Activated naive CD8-positive, alpha-beta T cell (primary cell): ENCODE data around the gene TEX19.

ENCODE experiments used
- H3K27ac Mint-ChIP-seq: one replicate; pipeline ENCODE4 v1.8.0; 2021; ENCODE audit warnings: mixed read lengths
- H3K27me3 Mint-ChIP-seq: one replicate; pipeline ENCODE4 v1.8.0; 2021; ENCODE audit warnings: mixed read lengths
- H3K36me3 Mint-ChIP-seq: one replicate; pipeline ENCODE4 v1.8.0; 2021; ENCODE audit warnings: mixed read lengths
- H3K4me1 Mint-ChIP-seq: one replicate; pipeline ENCODE4 v1.8.0; 2021; ENCODE audit warnings: low read depth, mixed read lengths
- H3K4me3 Mint-ChIP-seq: one replicate; pipeline ENCODE4 v1.8.0; 2021; ENCODE audit warnings: mild to moderate bottlenecking, mixed read lengths
- H3K9me3 Mint-ChIP-seq: one replicate; pipeline ENCODE4 v1.8.0; 2021; ENCODE audit warnings: low read depth, mixed read lengths

Gene TEX19

GRCh38 chr17:82358465-82359350 is at the start of gene TEX19:
TSS of gene TEX19 (plus strand) at chr17:82359247. CDS start at chr17:82362151, 2,904 bp downstream.
- Mint-ChIP-seq H3K36me3 (peaks cover 3% of the 10 kb centered on the region), H3K27me3 (peaks cover 4% of the 10 kb centered on the region), H3K27ac (no peak within 1 kb of the TSS), H3K4me3 (no peak within 1 kb of the TSS), H3K4me1 (peaks cover 8% of the 10 kb centered on the region), H3K9me3 (no peaks in the 10 kb centered on the region)

GRCh38 chr17:82309656-82310570 is 49.1 kb upstream of the TEX19 start:
- Mint-ChIP-seq H3K27me3 (no peaks in the 10 kb centered on the region), H3K4me1 (peaks cover 39% of the 10 kb centered on the region), H3K27ac (peak overlapping the region; percentile 51), H3K4me3 (no peak overlapping the region), H3K36me3 (peaks cover 2% of the 10 kb centered on the region), H3K9me3 (no peaks in the 10 kb centered on the region)

GRCh38 chr17:82310877-82311276 is 48.2 kb upstream of the TEX19 start:
- peaks cover 4% of the 10 kb centered on the region for H3K36me3 Mint-ChIP-seq
- H3K4me3 Mint-ChIP-seq = no peak overlapping the region
- peaks cover 35% of the 10 kb centered on the region for H3K4me1 Mint-ChIP-seq
- no peaks in the 10 kb centered on the region for H3K9me3 Mint-ChIP-seq
- H3K27ac Mint-ChIP-seq = peak overlapping the region; percentile 34
- H3K27me3 Mint-ChIP-seq = no peaks in the 10 kb centered on the region

- Mint-ChIP-seq H3K4me3 (no peak overlapping the region), H3K9me3 (no peaks in the 10 kb centered on the region), H3K27ac (no peak overlapping the region), H3K36me3 (peaks cover 4% of the 10 kb centered on the region), H3K4me1 (peaks cover 26% of the 10 kb centered on the region), H3K27me3 (no peaks in the 10 kb centered on the region)
These were observed 47.1 kb upstream of the TEX19 start for GRCh38 chr17:82311971-82312370.

GRCh38 chr17:82313195-82314011 is 45.6 kb upstream of the TEX19 start:
- no peaks in the 10 kb centered on the region for H3K9me3 Mint-ChIP-seq
- peaks cover 24% of the 10 kb centered on the region for H3K4me1 Mint-ChIP-seq
- no peaks in the 10 kb centered on the region for H3K27me3 Mint-ChIP-seq
- peak overlapping the region; percentile 81 for H3K27ac Mint-ChIP-seq
- peaks cover 4% of the 10 kb centered on the region for H3K36me3 Mint-ChIP-seq
- H3K4me3 Mint-ChIP-seq = peak overlapping the region; percentile 59

- Mint-ChIP-seq H3K4me3 (peak overlapping the region; percentile 96), H3K9me3 (no peaks in the 10 kb centered on the region), H3K27ac (peak overlapping the region; percentile 76), H3K36me3 (peaks cover 4% of the 10 kb centered on the region), H3K4me1 (peaks cover 24% of the 10 kb centered on the region), H3K27me3 (no peaks in the 10 kb centered on the region)
These were observed 44.9 kb upstream of the TEX19 start for GRCh38 chr17:82314012-82314726.

GRCh38 chr17:82314727-82315605 is 44.1 kb upstream of the TEX19 start:
- no peaks in the 10 kb centered on the region for H3K27me3 Mint-ChIP-seq

GRCh38 chr17:82315703-82316358 is 43.2 kb upstream of the TEX19 start:
- Mint-ChIP-seq H3K4me3 (peak overlapping the region; percentile 96), H3K27me3 (no peaks in the 10 kb centered on the region)

More at GRCh38 chr17:82314727-82315605, 44.1 kb upstream of the TEX19 start:
- Mint-ChIP-seq H3K27ac (peak overlapping the region; percentile 98), H3K4me1 (peaks cover 22% of the 10 kb centered on the region), H3K9me3 (no peaks in the 10 kb centered on the region), H3K36me3 (peaks cover 4% of the 10 kb centered on the region), H3K4me3 (peak overlapping the region; percentile 96)

GRCh38 chr17:82316651-82317393 is 42.2 kb upstream of the TEX19 start:
- Mint-ChIP-seq H3K4me3 (peak overlapping the region; percentile 96), H3K27ac (peak overlapping the region; percentile 98), H3K9me3 (no peaks in the 10 kb centered on the region), H3K27me3 (no peaks in the 10 kb centered on the region), H3K36me3 (peaks cover 4% of the 10 kb centered on the region), H3K4me1 (peaks cover 24% of the 10 kb centered on the region)

More at GRCh38 chr17:82315703-82316358, 43.2 kb upstream of the TEX19 start:
- Mint-ChIP-seq H3K27ac (peak overlapping the region; percentile 98), H3K36me3 (peaks cover 4% of the 10 kb centered on the region), H3K4me1 (peaks cover 24% of the 10 kb centered on the region), H3K9me3 (no peaks in the 10 kb centered on the region)

- Mint-ChIP-seq H3K36me3 (peaks cover 4% of the 10 kb centered on the region), H3K9me3 (no peaks in the 10 kb centered on the region), H3K27ac (peak within 1 kb of the TSS; percentile 98), H3K4me3 (peak within 1 kb of the TSS; percentile 96), H3K27me3 (no peaks in the 10 kb centered on the region), H3K4me1 (peaks cover 29% of the 10 kb centered on the region)
These were observed 41.5 kb upstream of the TEX19 start, which contains the start of gene CD7 for GRCh38 chr17:82317394-82318168. TSS of gene CD7 (minus strand) at chr17:82317608. CDS start at chr17:82317495, 113 bp downstream.

GRCh38 chr17:82318169-82318498 is 40.9 kb upstream of the TEX19 start:
- Mint-ChIP-seq H3K27me3 (no peaks in the 10 kb centered on the region), H3K4me3 (no peak overlapping the region), H3K36me3 (peaks cover 4% of the 10 kb centered on the region), H3K9me3 (no peaks in the 10 kb centered on the region), H3K27ac (no peak overlapping the region), H3K4me1 (peaks cover 29% of the 10 kb centered on the region)
